HG03521 (cell line): Measurements from ENCODE around the gene PSORS1C2.
"Not testable (repeated sequence)": the region's sequence is repeated elsewhere in the genome, so short reads cannot be mapped to it uniquely, and the experiment has no call there.

Experiments
- ATAC-seq: cut with Tn5 transposase; IDR thresholded peaks from one replicate; pipeline ENCODE4 v1.9.1; 2021; ENCODE audit warnings: mild to moderate bottlenecking, moderate library complexity; ENCODE audit not compliant: unreplicated experiment

The PSORS1C2 gene

GRCh38 chr6:31168606-31169005 lies 29.7 kb upstream of the PSORS1C2 start:
- no peak for ATAC-seq

GRCh38 chr6:31165986-31166385 lies 27.1 kb upstream of the PSORS1C2 start:
- ATAC-seq: no peak

- peak; percentile 72 for ATAC-seq
Measured at GRCh38 chr6:31165064-31165832, 26.4 kb upstream of the PSORS1C2 start.

GRCh38 chr6:31164475-31165063 lies 25.7 kb upstream of the PSORS1C2 start:
- not testable (repeated sequence) for ATAC-seq

- ATAC-seq: no peak
Measured at GRCh38 chr6:31163922-31164321, 25.1 kb upstream of the PSORS1C2 start.

- ATAC-seq: no peak
Measured at GRCh38 chr6:31162463-31163165, 23.7 kb upstream of the PSORS1C2 start.

GRCh38 chr6:31161216-31162126 lies 22.6 kb upstream of the PSORS1C2 start:
- ATAC-seq: no peak

GRCh38 chr6:31158863-31159855 lies 20.3 kb upstream of the PSORS1C2 start:
- no peak for ATAC-seq

- peak; percentile 86 for ATAC-seq
Measured at GRCh38 chr6:31158140-31158862, 19.4 kb upstream of the PSORS1C2 start, which contains the start of gene TCF19. TCF19 (plus strand) TSS chr6:31158589; CDS start chr6:31159470, 881 bp downstream.

- ATAC-seq: no peak
Measured at GRCh38 chr6:31157513-31158139, 18.8 kb upstream of the PSORS1C2 start, which contains the start of gene CCHCR1. CCHCR1 (minus strand) TSS chr6:31157802; CDS start chr6:31157600, 202 bp downstream.

GRCh38 chr6:31156641-31157040 lies 17.8 kb upstream of the PSORS1C2 start:
- no peak for ATAC-seq

- ATAC-seq: no peak
Measured at GRCh38 chr6:31154436-31154835, 15.6 kb upstream of the PSORS1C2 start.

GRCh38 chr6:31152781-31153180 lies 13.9 kb upstream of the PSORS1C2 start:
- no peak for ATAC-seq

GRCh38 chr6:31149827-31150447 lies 11.1 kb upstream of the PSORS1C2 start:
- ATAC-seq: no peak

GRCh38 chr6:31145386-31145785 lies 6.5 kb upstream of the PSORS1C2 start:
- ATAC-seq: no peak

- ATAC-seq: no peak
Measured at GRCh38 chr6:31144970-31145340, 6.1 kb upstream of the PSORS1C2 start.

GRCh38 chr6:31144296-31144969 lies 5.6 kb upstream of the PSORS1C2 start:
- no peak for ATAC-seq
